IPS-15b (cell line): ENCODE results near the gene ZFP91.

ENCODE experiments used
- H3K27me3 ChIP-seq: one replicate; pipeline ENCODE4 v1.6.1; 2013; ENCODE audit warnings: low read length; ENCODE audit not compliant: control insufficient read depth, insufficient read depth
- H3K36me3 ChIP-seq: one replicate; pipeline ENCODE4 v1.6.1; 2013; ENCODE audit warnings: low read length; ENCODE audit not compliant: control insufficient read depth, insufficient read depth
- H3K4me1 ChIP-seq: one replicate; pipeline ENCODE4 v1.6.1; 2013; ENCODE audit warnings: mild to moderate bottlenecking, low read length; ENCODE audit not compliant: control insufficient read depth, insufficient read depth
- H3K4me3 ChIP-seq: one replicate; pipeline ENCODE4 v1.5.1; 2013; ENCODE audit warnings: low read depth, low read length
- H3K9ac ChIP-seq: one replicate; pipeline ENCODE4 v1.6.1; 2013; ENCODE audit warnings: low read depth, mild to moderate bottlenecking, low read length
- H3K9me3 ChIP-seq: one replicate; pipeline ENCODE4 v1.6.1; 2013; ENCODE audit warnings: mild to moderate bottlenecking, low read length; ENCODE audit not compliant: control insufficient read depth, insufficient read depth

Gene ZFP91

DNA sequence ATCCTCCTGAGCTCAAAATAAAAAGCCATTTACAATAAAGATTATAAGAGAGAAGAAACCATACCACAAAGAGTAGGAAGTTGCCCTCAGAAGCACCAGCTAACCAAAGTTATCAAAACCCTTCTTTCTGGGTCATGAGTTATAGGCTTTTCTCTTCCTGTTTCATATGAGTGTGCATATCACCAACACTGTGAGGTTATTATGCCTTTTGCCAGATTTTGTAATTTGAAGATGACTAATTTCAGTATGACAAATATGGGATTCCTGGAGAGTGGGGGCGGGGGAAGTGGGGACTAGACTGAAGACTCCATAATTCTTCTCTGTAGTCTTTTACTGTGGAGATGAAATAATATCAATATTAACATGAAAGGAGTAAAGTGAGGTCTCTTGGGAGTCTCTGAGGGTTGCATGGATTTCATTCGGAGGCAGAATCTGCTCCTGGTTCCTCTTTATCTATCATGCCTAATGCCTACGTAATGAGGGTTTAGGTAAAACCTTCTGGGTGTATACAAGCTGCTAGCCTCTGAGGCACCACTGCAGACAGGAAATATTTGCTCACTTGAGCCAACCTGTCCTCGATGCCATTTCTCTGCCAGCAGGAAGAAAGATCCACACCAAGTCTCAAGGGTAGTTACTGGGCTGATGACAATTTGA, 5.3 kb upstream of the ZFP91 start:
- H3K4me3 ChIP-seq = no peak overlapping the region
- no peaks in the 10 kb centered on the region for H3K27me3 ChIP-seq
- H3K36me3 ChIP-seq = no peaks in the 10 kb centered on the region
- no peaks in the 10 kb centered on the region for H3K9me3 ChIP-seq
- H3K9ac ChIP-seq = no peak overlapping the region
- no peaks in the 10 kb centered on the region for H3K4me1 ChIP-seq

DNA sequence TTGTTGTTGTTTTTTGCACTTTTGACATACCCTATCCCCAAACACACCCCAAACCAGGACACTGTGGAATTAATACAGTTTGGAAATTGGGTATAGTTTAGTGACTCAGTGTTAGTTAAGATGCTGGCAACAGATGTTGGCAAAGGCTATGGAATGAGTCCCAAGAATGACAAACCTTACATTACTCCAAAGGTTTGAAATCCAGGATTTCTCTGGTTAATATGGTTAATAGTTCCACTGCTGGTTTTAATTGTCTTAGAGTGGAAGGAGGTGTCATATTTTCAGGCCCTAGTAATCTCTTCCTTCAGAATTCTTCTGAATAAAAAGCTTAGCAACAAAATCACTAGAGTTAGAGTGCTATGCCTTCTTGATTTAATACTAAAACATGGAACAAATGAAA, 4.0 kb upstream of the ZFP91 start:
- Histone ChIP-seq H3K9me3 (no peaks in the 10 kb centered on the region), H3K9ac (no peak overlapping the region), H3K36me3 (no peaks in the 10 kb centered on the region), H3K4me3 (no peak overlapping the region), H3K27me3 (no peaks in the 10 kb centered on the region), H3K4me1 (no peaks in the 10 kb centered on the region)

DNA sequence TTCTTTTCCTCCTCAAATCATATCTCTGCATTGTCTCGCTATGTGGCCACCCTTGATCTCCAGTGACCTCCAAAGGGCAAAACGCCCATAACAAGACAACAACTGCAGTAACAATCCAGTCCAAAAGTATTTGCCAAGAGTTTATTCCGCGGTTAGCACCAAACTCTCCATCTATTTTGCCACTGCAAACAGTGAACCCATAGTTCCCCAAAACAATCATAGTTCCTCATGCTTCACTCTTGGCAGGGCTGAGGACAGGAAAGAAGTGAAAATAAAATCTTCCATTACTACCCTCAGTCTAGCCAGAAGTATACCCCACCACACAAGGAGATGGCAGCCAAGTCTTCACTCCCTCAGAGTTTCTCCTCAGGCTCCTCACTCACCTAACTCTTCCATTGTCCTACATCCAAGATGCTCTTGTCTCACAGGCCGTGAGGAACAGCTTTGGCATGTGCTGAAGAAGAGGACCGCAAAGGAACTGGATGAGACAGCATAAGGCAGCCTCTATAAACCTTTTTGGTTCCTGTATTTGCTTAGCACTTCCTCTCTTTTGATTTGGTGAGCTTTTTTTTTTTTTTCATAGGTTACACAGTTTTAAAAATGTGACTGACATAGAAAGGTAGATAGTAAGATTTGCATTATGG, 3.4 kb upstream of the ZFP91 start, which contains the start of gene LPXN:
Gene LPXN, minus strand, starts transcription at position 480 of the 644 bp plus-strand sequence. Its CDS starts 84 bp downstream, at position 396.
- H3K9ac ChIP-seq = peak within 1 kb of the TSS; percentile 74
- H3K36me3 ChIP-seq = no peaks in the 10 kb centered on the region
- no peaks in the 10 kb centered on the region for H3K27me3 ChIP-seq
- H3K9me3 ChIP-seq = no peaks in the 10 kb centered on the region
- no peak within 1 kb of the TSS for H3K4me3 ChIP-seq
- no peaks in the 10 kb centered on the region for H3K4me1 ChIP-seq

DNA sequence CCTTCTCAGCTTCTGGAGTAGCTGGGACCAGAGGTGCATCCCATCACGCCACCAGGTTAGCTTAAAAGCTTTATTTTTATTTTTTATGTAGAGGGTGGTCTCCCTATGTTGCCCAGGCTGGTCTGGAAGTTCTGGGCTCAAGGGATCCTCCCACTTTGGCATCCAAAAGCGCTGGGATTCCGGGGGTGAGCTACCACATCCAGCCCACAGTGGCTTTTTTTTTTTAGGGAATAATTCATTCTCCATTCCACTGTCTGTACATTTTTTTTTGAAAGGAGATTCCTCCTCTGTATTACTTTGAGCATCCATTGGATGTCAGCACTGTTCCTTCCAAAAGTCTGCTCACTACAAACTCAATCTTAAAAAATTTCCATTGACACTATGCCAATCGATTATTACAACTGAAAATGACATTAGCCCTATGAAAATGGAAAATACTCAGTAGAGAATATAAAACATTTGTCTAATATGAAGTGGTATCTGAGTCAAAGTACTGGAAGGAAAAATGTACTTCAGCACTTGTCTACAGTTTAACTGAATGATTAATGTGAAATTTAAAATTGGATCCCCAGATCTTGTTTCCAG, 1.9 kb upstream of the ZFP91 start:
- H3K4me1 ChIP-seq = no peaks in the 10 kb centered on the region
- peak overlapping the region; percentile 91 for H3K9ac ChIP-seq

DNA sequence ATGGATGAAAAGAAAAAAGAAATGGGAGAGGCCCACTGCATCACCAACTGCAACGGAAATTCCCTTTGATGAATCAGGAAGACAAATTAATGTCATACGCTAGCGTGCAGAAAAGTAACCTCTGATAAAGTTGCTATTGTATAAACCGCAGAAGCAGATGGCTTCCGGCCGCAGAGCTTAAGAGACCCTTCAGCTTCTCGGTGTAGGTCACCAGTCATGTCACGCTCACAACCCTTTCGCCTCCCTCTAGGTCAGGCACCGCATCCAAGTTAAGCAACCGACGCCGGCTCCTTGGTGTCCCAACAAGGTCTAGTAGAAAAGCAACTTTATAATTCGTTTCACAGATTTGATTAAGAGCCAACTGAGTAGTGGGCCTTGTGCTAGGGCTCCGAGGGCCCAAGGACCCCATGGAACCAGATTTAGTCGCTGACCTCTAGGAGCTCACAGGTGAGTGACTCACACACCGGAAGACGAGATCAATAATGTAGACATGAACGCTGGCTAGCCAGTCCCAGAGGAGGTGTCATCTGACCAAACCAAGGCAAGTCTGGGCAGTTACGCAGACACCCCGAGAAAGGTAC, 1.2 kb upstream of the ZFP91 start:
- H3K27me3 ChIP-seq = no peaks in the 10 kb centered on the region
- no peaks in the 10 kb centered on the region for H3K9me3 ChIP-seq
- H3K4me1 ChIP-seq = no peaks in the 10 kb centered on the region
- H3K36me3 ChIP-seq = no peaks in the 10 kb centered on the region
- H3K4me3 ChIP-seq = peak overlapping the region; percentile 96
- H3K9ac ChIP-seq = peak overlapping the region; percentile 91

More for the DNA sequence above, 1.9 kb upstream of the ZFP91 start:
- H3K4me3 ChIP-seq = peak overlapping the region; percentile 96
- no peaks in the 10 kb centered on the region for H3K27me3 ChIP-seq
- H3K36me3 ChIP-seq = no peaks in the 10 kb centered on the region
- H3K9me3 ChIP-seq = no peaks in the 10 kb centered on the region

DNA sequence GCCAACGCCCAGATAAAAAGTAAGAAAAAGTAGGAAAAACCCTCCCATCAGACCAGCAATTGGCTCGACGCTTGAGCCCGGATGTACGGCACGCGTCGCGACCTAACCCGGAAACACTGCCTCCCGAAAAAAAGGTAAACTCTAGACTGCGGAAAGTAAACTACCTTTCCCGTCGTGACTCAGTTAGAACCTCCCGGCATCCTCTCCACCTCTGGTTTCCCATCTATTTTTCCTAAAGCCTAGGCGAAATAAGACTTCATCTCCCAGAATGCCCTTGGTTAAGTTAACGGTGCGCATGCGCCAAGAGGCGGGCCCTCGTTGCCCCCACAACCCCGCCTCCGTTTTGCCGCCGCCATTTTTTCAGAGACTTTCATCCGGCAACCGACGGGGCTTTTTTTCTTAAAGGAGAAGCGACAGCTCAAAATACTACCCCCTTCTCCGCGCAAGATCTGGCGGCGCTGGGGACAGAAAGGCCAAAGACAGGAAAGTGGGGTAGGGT, 678 bp upstream of the ZFP91 start:
- Histone ChIP-seq H3K4me1 (no peaks in the 10 kb centered on the region), H3K36me3 (no peaks in the 10 kb centered on the region), H3K27me3 (no peaks in the 10 kb centered on the region), H3K4me3 (peak overlapping the region; percentile 96), H3K9me3 (no peaks in the 10 kb centered on the region), H3K9ac (peak overlapping the region; percentile 99)

DNA sequence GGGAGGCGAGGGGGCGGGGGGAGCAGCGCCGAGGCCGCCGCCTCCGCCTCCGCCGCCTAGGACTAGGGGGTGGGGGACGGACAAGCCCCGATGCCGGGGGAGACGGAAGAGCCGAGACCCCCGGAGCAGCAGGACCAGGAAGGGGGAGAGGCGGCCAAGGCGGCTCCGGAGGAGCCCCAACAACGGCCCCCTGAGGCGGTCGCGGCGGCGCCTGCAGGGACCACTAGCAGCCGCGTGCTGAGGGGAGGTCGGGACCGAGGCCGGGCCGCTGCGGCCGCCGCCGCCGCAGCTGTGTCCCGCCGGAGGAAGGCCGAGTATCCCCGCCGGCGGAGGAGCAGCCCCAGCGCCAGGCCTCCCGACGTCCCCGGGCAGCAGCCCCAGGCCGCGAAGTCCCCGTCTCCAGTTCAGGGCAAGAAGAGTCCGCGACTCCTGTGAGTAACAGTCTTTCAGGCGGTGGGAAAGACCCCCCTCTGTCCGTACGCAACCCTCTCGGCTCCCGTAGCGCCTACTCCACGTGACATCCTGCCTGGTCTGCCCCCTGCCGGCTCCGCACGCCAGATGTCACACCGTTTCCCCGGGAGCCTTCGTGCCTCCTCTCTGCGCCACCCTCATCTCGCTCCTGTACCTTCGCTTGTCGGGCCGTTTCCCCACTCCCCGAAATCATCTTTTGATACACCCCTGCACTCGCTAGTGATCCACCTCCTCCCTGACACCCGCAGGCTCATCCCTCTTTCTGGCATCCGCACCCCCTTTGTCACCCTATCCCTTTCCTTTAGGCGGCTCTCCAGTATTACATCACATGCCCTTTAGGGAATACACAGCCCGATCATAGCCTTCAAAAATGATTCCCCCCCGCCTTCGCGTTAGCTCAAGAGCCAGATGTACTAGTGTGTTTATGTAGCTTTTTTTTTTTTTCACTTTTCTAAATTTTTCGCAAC, 598 bp downstream of the ZFP91 start:
- no peaks in the 10 kb centered on the region for H3K4me1 ChIP-seq

DNA sequence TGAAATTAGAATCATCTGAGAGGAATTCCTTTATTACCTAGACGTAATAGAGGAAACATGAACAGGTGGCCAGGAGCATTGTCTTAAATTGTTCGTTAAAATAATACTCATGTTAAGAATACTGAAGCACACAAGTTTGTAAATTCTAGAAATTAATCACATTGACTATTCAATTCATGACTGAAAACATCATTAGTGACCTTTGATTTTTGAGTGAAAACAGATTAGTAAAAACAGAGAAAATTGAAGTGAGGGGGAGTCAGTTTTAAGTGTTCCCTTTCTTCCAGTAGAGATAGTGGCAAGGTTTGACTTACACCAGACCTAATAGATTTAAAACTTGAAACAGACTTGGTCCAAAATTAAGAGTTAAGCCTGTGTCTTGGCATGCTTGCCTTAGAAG, 1.4 kb downstream of the ZFP91 start:
- Histone ChIP-seq H3K36me3 (no peaks in the 10 kb centered on the region), H3K9me3 (no peaks in the 10 kb centered on the region), H3K9ac (peak overlapping the region; percentile 91), H3K27me3 (no peaks in the 10 kb centered on the region), H3K4me1 (no peaks in the 10 kb centered on the region), H3K4me3 (peak overlapping the region; percentile 97)

More for the DNA sequence above, 598 bp downstream of the ZFP91 start:
- Histone ChIP-seq H3K4me3 (peak overlapping the region; percentile 97), H3K9ac (peak overlapping the region; percentile 91), H3K9me3 (no peaks in the 10 kb centered on the region), H3K27me3 (no peaks in the 10 kb centered on the region), H3K36me3 (no peaks in the 10 kb centered on the region)

DNA sequence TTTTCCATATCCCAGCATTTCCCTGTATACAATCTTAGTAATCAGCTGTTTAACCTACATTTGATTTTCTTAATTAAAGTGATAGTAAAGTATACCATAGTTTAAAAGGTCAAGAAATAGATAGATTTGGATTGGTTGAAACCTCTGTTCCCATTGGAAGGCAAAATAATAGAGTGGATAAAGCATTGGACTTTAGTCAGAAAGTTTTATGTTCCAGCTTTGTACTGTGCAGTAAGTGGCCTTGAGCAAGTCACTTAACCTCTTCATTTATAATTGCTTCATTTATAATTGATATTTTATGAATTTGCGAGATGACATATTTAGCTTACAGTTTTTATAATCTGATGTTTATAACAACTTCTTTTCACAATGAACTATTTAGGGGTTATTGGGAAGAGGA, 3.6 kb downstream of the ZFP91 start:
- Histone ChIP-seq H3K4me3 (no peak overlapping the region), H3K4me1 (no peaks in the 10 kb centered on the region), H3K9ac (no peak overlapping the region), H3K27me3 (no peaks in the 10 kb centered on the region), H3K9me3 (no peaks in the 10 kb centered on the region), H3K36me3 (no peaks in the 10 kb centered on the region)

DNA sequence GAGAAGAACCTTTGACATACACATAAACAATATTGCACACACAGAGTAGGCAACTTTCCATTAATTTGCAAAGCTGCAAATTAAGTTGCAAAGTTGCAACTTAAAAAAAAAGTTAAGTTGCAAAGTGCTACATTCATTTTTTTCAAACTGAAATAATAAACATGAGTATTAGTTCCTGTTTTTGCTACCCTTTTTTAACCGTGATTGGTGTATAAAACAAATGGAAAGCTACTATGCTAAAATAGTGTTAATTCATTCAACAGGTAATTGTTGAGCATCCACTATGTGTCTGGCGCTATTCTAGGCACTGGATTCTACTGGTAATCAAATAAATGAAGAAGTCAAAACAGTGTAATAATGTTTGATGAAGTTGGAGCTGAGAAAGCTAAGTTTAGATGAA, 8.1 kb downstream of the ZFP91 start:
- Histone ChIP-seq H3K9me3 (no peaks in the 10 kb centered on the region), H3K4me1 (no peaks in the 10 kb centered on the region), H3K36me3 (no peaks in the 10 kb centered on the region), H3K27me3 (no peaks in the 10 kb centered on the region), H3K4me3 (no peak overlapping the region), H3K9ac (no peak overlapping the region)

DNA sequence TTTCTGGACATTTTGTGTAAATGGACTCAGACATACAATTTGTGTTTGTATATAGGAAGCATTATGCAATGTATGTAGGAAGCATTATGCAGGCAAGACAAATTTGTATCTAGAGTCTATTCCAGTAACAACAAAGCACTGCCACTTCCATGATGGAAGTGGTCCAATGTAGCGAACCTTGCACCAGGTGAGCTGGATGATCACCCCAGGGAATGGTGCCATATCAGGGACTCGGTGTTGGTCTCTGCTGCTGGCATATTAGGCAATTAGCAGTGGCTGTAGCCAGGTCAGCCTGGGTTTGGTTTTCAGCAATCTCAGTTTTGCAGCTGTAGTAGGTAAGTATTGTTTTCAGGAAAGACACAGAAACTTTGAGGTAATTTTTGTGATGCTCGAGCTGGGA, 12.8 kb downstream of the ZFP91 start:
- Histone ChIP-seq H3K27me3 (no peaks in the 10 kb centered on the region), H3K9me3 (no peaks in the 10 kb centered on the region), H3K4me1 (no peaks in the 10 kb centered on the region), H3K4me3 (no peak overlapping the region), H3K9ac (no peak overlapping the region), H3K36me3 (no peaks in the 10 kb centered on the region)
